Left ventricle myocardium inferior (tissue), 1 donor: ENCODE data around the gene ZNF594. TPM values are rescaled to one million over a fixed set of nuclear protein-coding genes. Genes with fewer than 3 reads are reported as not detected.
"Not testable (repeated sequence)": the region's sequence is repeated elsewhere in the genome, so short reads cannot be mapped to it uniquely, and the experiment has no call there.

ENCODE experiments used
- DNase-seq: peaks from one replicate; pipeline ENCODE4 v3.0.0-alpha.2; 2020
- H3K27ac ChIP-seq: fragments of 200-600 bp; replicated peaks from 2 replicates; pipeline ENCODE4 v1.8.0; 2021
- H3K27me3 ChIP-seq: fragments of 200-600 bp; 2 replicates; pipeline ENCODE4 v1.8.0; 2021; ENCODE audit warnings: low read depth
- H3K36me3 ChIP-seq: fragments of 200-600 bp; 2 replicates; pipeline ENCODE4 v1.8.0; 2021
- H3K4me1 ChIP-seq: fragments of 200-600 bp; 2 replicates; pipeline ENCODE4 v1.8.0; 2021
- H3K4me3 ChIP-seq: fragments of 200-600 bp; 2 replicates; pipeline ENCODE4 v1.8.0; 2021; ENCODE audit warnings: mild to moderate bottlenecking, moderate library complexity
- H3K9me3 ChIP-seq: fragments of 200-600 bp; replicated peaks from 2 replicates; pipeline ENCODE4 v1.8.0; 2021
- intact Hi-C: fragments of 100-400 bp; cut with micrococcal nuclease; formaldehyde crosslinking; loops from one replicate; pipeline ENCODE4 v1.11.0; 2022
- total RNA-seq: library from RNA; stranded (reverse); fragmentation: NEBNext Ultra II Directional; extraction: Animal tissue kit (Norgen Biotek cat#: 25700); gene quantifications from one replicate; pipeline ENCODE4 v1.2.1, GENCODE V29; 2021
- TF ChIP-seq, protein P1 (sequence below): fragments of 200-600 bp; IDR thresholded peaks from 2 replicates; pipeline ENCODE4 v1.8.0; 2021; ENCODE audit warnings: antibody characterized with exemption, mild to moderate bottlenecking, borderline replicate concordance
- donor health status: DM: no; HTN: yes; CAD: no; lungs with severe emphysema.

Gene ZNF594
- total RNA-seq, 1 donor from 2014 or later, result 7.7 TPM

DNA sequence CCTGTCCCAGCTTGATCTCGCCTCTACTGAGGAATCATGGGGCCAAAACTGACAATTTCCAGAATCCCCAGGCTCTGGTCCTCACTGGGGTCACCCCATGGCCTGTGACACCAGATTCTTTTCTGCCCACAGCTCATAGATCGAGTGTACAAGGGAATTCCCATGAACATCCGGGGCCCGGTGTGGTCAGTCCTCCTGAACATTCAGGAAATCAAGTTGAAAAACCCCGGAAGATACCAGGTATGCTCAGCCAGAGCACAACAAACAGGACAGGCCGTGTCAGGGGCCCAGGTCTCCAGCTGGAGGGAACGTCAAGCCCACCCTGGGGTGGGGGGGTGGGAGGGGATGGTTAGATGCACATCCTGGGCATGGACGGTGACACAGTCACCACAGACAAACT is 58.4 kb downstream of the ZNF594 start:
- no peak overlapping the region for H3K4me3 ChIP-seq
- intact Hi-C loops, result no loop called here
- H3K36me3 ChIP-seq, result no peaks in the 10 kb centered on the region
- no peaks in the 10 kb centered on the region for H3K9me3 ChIP-seq
- no peak for DNase-seq
- peaks cover 24% of the 10 kb centered on the region for H3K27me3 ChIP-seq
- no peaks in the 10 kb centered on the region for H3K4me1 ChIP-seq
- TF ChIP-seq, protein P1, sequence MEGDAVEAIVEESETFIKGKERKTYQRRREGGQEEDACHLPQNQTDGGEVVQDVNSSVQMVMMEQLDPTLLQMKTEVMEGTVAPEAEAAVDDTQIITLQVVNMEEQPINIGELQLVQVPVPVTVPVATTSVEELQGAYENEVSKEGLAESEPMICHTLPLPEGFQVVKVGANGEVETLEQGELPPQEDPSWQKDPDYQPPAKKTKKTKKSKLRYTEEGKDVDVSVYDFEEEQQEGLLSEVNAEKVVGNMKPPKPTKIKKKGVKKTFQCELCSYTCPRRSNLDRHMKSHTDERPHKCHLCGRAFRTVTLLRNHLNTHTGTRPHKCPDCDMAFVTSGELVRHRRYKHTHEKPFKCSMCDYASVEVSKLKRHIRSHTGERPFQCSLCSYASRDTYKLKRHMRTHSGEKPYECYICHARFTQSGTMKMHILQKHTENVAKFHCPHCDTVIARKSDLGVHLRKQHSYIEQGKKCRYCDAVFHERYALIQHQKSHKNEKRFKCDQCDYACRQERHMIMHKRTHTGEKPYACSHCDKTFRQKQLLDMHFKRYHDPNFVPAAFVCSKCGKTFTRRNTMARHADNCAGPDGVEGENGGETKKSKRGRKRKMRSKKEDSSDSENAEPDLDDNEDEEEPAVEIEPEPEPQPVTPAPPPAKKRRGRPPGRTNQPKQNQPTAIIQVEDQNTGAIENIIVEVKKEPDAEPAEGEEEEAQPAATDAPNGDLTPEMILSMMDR, result no peak
- no peak overlapping the region for H3K27ac ChIP-seq

DNA sequence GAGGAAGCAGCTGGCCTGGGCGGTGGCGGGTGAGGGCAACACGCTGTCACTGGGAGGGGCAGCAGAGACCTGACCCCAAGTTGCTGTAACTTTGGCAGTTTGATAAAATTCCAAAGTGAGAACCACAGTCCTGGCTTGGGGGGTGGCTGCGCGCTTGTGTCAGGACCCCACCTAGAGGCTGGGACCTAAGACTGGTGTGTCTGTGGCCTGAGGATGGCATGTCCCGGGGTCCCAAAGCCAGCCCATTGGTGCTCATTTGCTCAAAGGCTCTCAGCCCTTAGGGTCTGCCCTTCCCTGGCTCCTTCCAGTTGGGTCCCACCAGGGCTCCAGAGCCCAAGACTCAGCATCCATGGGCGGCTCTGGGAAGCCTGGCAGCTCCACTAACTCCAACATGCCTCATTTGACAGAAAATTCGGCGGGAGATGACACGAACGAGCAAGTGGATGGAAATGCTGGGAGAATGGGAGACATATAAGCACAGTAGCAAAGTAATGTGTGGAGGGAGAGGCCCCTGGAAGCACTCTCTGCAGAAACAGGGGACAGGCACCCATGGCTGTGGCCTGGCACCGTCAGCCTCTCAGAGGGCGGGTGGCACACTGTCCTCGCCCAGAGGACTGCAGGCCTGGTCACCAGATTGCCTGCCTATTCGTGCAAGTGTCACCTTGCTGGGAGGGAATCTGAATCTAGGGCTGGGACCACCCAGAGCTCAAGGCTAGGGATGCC is 59.0 kb downstream of the ZNF594 start:
- H3K4me1 ChIP-seq, DNase-seq, H3K27ac ChIP-seq, intact Hi-C loops, H3K36me3 ChIP-seq, H3K4me3 ChIP-seq, H3K9me3 ChIP-seq: not testable (repeated sequence)
- H3K27me3 ChIP-seq, result peaks cover 29% of the 10 kb centered on the region

DNA sequence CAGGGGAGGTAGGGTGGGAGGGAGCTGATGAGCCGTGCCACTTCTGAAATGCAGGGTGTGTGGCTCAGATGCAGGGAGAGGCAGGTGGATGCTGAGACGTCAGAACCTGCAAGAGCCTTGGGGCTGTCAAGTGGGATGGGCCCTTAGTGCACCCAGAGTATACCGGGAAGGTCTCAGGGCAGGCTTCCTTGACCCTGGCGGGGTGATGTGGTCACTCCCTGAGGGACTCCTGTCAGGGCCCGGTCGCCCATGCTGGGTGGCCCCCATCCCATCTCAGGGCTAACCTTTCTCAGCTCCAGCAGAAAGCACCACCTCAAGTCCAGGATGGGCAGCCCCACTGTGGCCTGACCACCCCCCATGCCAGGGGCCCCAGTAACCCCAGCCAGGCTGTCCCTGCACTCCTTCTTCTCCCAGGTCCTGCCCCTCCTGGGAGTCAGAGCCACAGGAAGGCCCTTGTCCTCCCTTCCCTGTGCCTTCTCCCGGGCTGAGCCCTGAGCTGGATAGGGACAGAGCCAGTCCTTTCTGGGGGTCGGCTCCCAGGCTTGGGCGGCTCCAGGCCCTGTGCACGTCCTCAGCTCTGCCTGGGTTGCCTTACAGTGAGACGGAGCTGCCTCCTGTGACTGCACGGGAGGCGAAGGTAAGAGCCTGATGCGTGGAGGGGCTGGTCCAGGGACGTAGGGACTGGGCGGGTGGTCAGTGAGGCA is 59.7 kb downstream of the ZNF594 start:
- H3K4me1 ChIP-seq, H3K4me3 ChIP-seq, H3K27ac ChIP-seq, H3K36me3 ChIP-seq, DNase-seq, intact Hi-C loops, H3K9me3 ChIP-seq: not testable (repeated sequence)
- H3K27me3 ChIP-seq, result peaks cover 34% of the 10 kb centered on the region

DNA sequence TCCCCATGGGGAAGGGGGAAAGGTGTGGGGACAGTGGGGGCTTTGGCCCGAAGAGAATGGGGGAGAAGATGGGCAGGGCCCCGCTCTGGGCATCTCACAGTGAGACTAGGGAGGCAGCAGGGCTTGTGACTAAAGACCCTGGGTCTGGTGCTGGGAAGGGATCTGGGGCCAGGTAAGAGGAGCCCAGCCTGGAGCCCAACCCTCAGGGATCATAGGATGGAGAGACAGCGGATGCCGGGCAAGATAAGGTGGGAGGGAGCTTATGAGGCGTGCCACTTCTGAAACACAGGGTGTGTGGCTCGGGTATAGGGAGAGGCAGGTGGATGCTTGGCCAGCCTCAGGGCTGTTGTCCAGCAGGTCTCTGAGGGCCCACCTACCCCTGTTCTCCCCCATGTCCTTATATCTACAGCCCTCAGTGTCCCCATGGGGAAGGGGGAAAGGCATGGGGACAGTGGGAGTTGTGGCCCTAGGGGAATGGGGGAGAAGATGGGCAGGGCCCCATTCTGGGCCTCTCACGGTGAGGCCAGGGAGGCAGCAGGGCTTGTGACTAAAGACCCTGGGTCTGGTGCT is 60.4 kb downstream of the ZNF594 start:
- intact Hi-C loops, result no loop called here
- Histone ChIP-seq H3K4me1 (no peaks in the 10 kb centered on the region), H3K4me3 (no peak overlapping the region)

DNA sequence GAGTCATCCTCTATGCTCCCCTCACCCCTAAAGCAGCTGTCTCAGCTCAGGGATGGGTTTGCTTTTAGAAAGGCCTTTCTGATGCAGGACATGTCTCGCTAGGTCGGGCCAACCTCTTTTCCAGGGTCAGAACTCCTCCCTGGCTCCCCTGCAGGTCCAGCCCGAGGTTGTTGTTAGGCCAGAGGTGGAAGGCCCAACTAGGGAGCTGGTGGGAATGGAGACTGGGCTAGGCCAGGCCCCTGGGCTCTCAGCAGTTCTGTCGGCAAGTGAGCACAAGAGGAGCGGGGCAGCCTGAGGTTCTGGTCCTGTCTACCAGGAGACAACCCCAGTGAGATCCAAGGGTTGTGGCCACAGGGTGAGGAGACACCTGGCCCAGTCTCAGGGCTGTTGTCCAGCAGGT is 61.0 kb downstream of the ZNF594 start:
- H3K4me1 ChIP-seq, intact Hi-C loops, H3K9me3 ChIP-seq, H3K36me3 ChIP-seq, H3K4me3 ChIP-seq, DNase-seq, H3K27ac ChIP-seq: not testable (repeated sequence)
- H3K27me3 ChIP-seq, result peaks cover 42% of the 10 kb centered on the region

More for the DNA sequence above, 60.4 kb downstream of the ZNF594 start:
- peaks cover 40% of the 10 kb centered on the region for H3K27me3 ChIP-seq
- H3K36me3 ChIP-seq, result no peaks in the 10 kb centered on the region
- H3K9me3 ChIP-seq, result no peaks in the 10 kb centered on the region
- H3K27ac ChIP-seq, result no peak overlapping the region
- TF ChIP-seq, protein P1, result no peak
- DNase-seq, result no peak

DNA sequence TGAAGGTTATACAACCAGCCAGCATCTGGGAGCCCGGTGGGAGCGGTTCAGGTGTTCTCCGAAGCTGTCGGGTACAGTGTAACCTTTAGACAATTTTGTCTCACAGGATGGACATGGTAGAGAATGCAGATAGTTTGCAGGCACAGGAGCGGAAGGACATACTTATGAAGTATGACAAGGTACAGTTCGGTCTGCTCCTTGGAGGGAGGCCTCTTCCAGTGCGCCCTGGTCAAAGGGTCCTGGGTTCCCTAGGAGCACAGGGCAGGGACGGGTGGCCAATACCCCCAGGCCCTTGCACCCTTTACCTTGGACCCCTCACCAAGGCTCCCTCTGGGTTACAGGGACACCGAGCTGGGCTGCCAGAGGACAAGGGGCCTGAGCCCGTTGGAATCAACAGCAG is 61.4 kb downstream of the ZNF594 start:
- H3K4me1 ChIP-seq, DNase-seq, H3K36me3 ChIP-seq, H3K27ac ChIP-seq, H3K4me3 ChIP-seq, H3K9me3 ChIP-seq, intact Hi-C loops: not testable (repeated sequence)
- peaks cover 42% of the 10 kb centered on the region for H3K27me3 ChIP-seq

DNA sequence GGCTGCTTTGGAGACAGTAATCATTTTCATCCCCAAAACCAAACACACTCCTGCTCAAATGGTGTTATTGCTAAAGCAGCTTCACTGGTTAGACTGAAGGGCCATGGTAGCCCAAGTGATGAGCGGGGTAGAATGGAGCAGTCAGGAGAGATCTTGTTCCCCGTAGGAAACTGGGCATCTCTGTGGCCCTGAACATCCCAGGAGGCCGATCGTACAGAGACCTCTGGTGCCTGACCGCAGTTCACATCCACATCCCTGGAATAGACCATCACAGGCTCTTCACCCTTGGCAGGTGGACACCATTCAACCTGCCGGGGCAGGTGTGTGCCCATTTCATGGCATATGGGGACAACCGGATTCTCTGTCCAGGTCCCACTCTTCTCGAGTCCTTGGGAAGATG is 61.9 kb downstream of the ZNF594 start:
- H3K4me3 ChIP-seq, H3K36me3 ChIP-seq, DNase-seq, H3K4me1 ChIP-seq, intact Hi-C loops, H3K27ac ChIP-seq, H3K9me3 ChIP-seq: not testable (repeated sequence)
- H3K27me3 ChIP-seq, result peaks cover 45% of the 10 kb centered on the region

Other genes with a start within 250 kb of the ZNF594 start
- 182 TPM for gene PFN1, start 243.3 kb downstream of the ZNF594 start, total RNA-seq
- gene ENO3, start 240.7 kb downstream of the ZNF594 start, total RNA-seq, result 827 TPM
- gene SPAG7, start 224.1 kb downstream of the ZNF594 start, total RNA-seq, result 158 TPM
- gene CAMTA2, start 204.2 kb downstream of the ZNF594 start, total RNA-seq, result 33.8 TPM
- 3.1 TPM for gene INCA1, start 194.3 kb downstream of the ZNF594 start, total RNA-seq
- 686 TPM for gene KIF1C, start 193.9 kb downstream of the ZNF594 start, total RNA-seq
- gene SLC52A1, start 156.4 kb downstream of the ZNF594 start, total RNA-seq, result not detected
- gene ZFP3, start 113.4 kb downstream of the ZNF594 start, total RNA-seq, result 11.0 TPM
- gene ZNF232, start 80.0 kb downstream of the ZNF594 start, total RNA-seq, result 4.1 TPM
- gene USP6, start 75.8 kb downstream of the ZNF594 start, total RNA-seq, result 0.05 TPM
- gene SCIMP, start 43.0 kb upstream of the ZNF594 start, total RNA-seq, result 0.74 TPM
- 60.6 TPM for gene RABEP1, start 90.4 kb upstream of the ZNF594 start, total RNA-seq
- 37.3 TPM for gene NUP88, start 227.8 kb upstream of the ZNF594 start, total RNA-seq
- 28.4 TPM for gene RPAIN, start 228.3 kb upstream of the ZNF594 start, total RNA-seq
- gene C1QBP, start 247.3 kb upstream of the ZNF594 start, total RNA-seq, result 124 TPM